ENCODE measurements around the gene LRRC37B. TPM values are rescaled to one million over a fixed set of nuclear protein-coding genes. Genes with fewer than 3 reads are reported as not detected.
A peak's percentile ranks its signal among the peaks of the same experiment; 100 is the strongest.
"Not testable (repeated sequence)": the region's sequence is repeated elsewhere in the genome, so short reads cannot be mapped to it uniquely, and the experiment has no call there.

The LRRC37B gene
- total RNA-seq, 1 donor from 2014 or later = 8.3 TPM

GRCh38 chr17:32041306-32041875 is 34.2 kb downstream of the LRRC37B start:
- not testable (repeated sequence) for DNase-seq (ENCODE audit: low read depth, low spot score)

GRCh38 chr17:32042266-32042665 is 35.1 kb downstream of the LRRC37B start:
- DNase-seq (ENCODE audit: low read depth, low spot score) = not testable (repeated sequence)

GRCh38 chr17:32045611-32046010 is 38.4 kb downstream of the LRRC37B start:
- not testable (repeated sequence) for DNase-seq (ENCODE audit: low read depth, low spot score)

GRCh38 chr17:32047663-32048062 is 40.5 kb downstream of the LRRC37B start:
- not testable (repeated sequence) for DNase-seq (ENCODE audit: low read depth, low spot score)

- not testable (repeated sequence) for DNase-seq (ENCODE audit: low read depth, low spot score)
These were observed 47.8 kb downstream of the LRRC37B start for GRCh38 chr17:32054985-32055384.

- not testable (repeated sequence) for DNase-seq (ENCODE audit: low read depth, low spot score)
These were observed 48.2 kb downstream of the LRRC37B start for GRCh38 chr17:32055425-32055824.

- DNase-seq (ENCODE audit: low read depth, low spot score) = not testable (repeated sequence)
These were observed 49.3 kb downstream of the LRRC37B start for GRCh38 chr17:32056500-32056899.

GRCh38 chr17:32057460-32058105 is 50.4 kb downstream of the LRRC37B start:
- not testable (repeated sequence) for DNase-seq (ENCODE audit: low read depth, low spot score)

- not testable (repeated sequence) for DNase-seq (ENCODE audit: low read depth, low spot score)
These were observed 53.5 kb downstream of the LRRC37B start for GRCh38 chr17:32060695-32061094.

GRCh38 chr17:32061840-32062239 is 54.7 kb downstream of the LRRC37B start:
- not testable (repeated sequence) for DNase-seq (ENCODE audit: low read depth, low spot score)

- DNase-seq (ENCODE audit: low read depth, low spot score) = not testable (repeated sequence)
These were observed 56.9 kb downstream of the LRRC37B start for GRCh38 chr17:32064091-32064490.

- not testable (repeated sequence) for DNase-seq (ENCODE audit: low read depth, low spot score)
These were observed 59.0 kb downstream of the LRRC37B start for GRCh38 chr17:32066123-32066680.

- DNase-seq (ENCODE audit: low read depth, low spot score) = not testable (repeated sequence)
These were observed 59.9 kb downstream of the LRRC37B start for GRCh38 chr17:32066863-32067642.

- peak; percentile 3 for DNase-seq (ENCODE audit: low read depth, low spot score)
These were observed 61.9 kb downstream of the LRRC37B start for GRCh38 chr17:32069067-32069466.

- not testable (repeated sequence) for DNase-seq (ENCODE audit: low read depth, low spot score)
These were observed 64.8 kb downstream of the LRRC37B start for GRCh38 chr17:32071961-32072360.

- DNase-seq (ENCODE audit: low read depth, low spot score) = not testable (repeated sequence)
These were observed 65.9 kb downstream of the LRRC37B start for GRCh38 chr17:32073131-32073530.

- DNase-seq (ENCODE audit: low read depth, low spot score) = peak; percentile 41
These were observed 72.6 kb downstream of the LRRC37B start for GRCh38 chr17:32079753-32080152.

GRCh38 chr17:32083550-32083979 is 76.4 kb downstream of the LRRC37B start:
- not testable (repeated sequence) for DNase-seq (ENCODE audit: low read depth, low spot score)

GRCh38 chr17:32084003-32084941 is 77.1 kb downstream of the LRRC37B start:
- DNase-seq (ENCODE audit: low read depth, low spot score) = not testable (repeated sequence)

GRCh38 chr17:32084942-32085829 is 78.0 kb downstream of the LRRC37B start:
- not testable (repeated sequence) for DNase-seq (ENCODE audit: low read depth, low spot score)
